Peyer's patch (tissue), 4 donors: ENCODE data around the gene SYK. TPM values are rescaled to one million over a fixed set of nuclear protein-coding genes. Genes with fewer than 3 reads are reported as not detected.
"Not testable (repeated sequence)": the region's sequence is repeated elsewhere in the genome, so short reads cannot be mapped to it uniquely, and the experiment has no call there.

Source experiments
- DNase-seq, 3 donors: peaks; one replicate each; pipeline ENCODE4 v3.0.0-alpha.2; 2017 to 2019
- H3K27ac ChIP-seq, 4 donors: fragments of 200-600 bp; sonication (generic); one replicate each; pipeline ENCODE4 v1.5.1; 2016 to 2019
- H3K27me3 ChIP-seq, 2 donors: fragments of 200-600 bp; sonication (generic); one replicate each; pipeline ENCODE4 v1.5.1; 2019
- H3K36me3 ChIP-seq, 3 donors: fragments of 200-600 bp; sonication (generic); one replicate each; pipeline ENCODE4 v1.5.1; 2016 to 2019
- H3K4me1 ChIP-seq, 4 donors: fragments of 200-600 bp; sonication (generic); one replicate each; pipeline ENCODE4 v1.5.1; 2016 to 2019
- H3K4me3 ChIP-seq, 4 donors: fragments of 200-600 bp; sonication (generic); 1 replicate in 3 of 4; 2 replicates in 1 of 4; pipeline ENCODE4 v1.5.1; 2016 to 2019; ENCODE audit warnings: mild to moderate bottlenecking in 1 of 4
- H3K9me3 ChIP-seq, 4 donors: fragments of 200-600 bp; sonication (generic); one replicate each; pipeline ENCODE4 v1.5.1; 2016 to 2019; ENCODE audit warnings: mild to moderate bottlenecking in 1 of 4
- CTCF ChIP-seq, 6 experiments: fragments of 450-650 bp in 4 of 6; fragments of 200-600 bp in 2 of 6; sonication (generic) in 1 of 6; IDR thresholded peaks; one replicate each; pipeline ENCODE4 v1.5.1; 2017 to 2019; ENCODE audit warnings: antibody characterized with exemption in 6 of 6, mild to moderate bottlenecking in 3 of 6, moderate library complexity in 1 of 6
- POLR2A ChIP-seq, 2 donors: fragments of 450-650 bp; IDR thresholded peaks; one replicate each; pipeline ENCODE4 v1.5.1; 2017; ENCODE audit warnings: antibody characterized with exemption in 2 of 2, mild to moderate bottlenecking in 2 of 2, moderate library complexity in 2 of 2
- total RNA-seq, 4 donors: library from RNA; depleted of rRNA; stranded (reverse); fragments of >200 nt; gene quantifications; one replicate each; pipeline ENCODE4 v1.1.0, GENCODE V29; 2016

SYK gene
- 10 to 100 TPM; 48.7 to 81.7 (median 60.0) TPM for total RNA-seq

GRCh38 chr9:90801241-90801972, at the start of gene SYK:
Gene SYK (plus strand): TSS chr9:90801819. CDS start chr9:90843899, 42,080 bp downstream.
- peak; percentile 73 to 82 for TF ChIP-seq POLR2A (IDR thresholded peaks at IDR 0.05)
- no peak for TF ChIP-seq CTCF (IDR thresholded peaks at IDR 0.05)
- Histone ChIP-seq H3K4me1 (peaks cover 0 to 5% (median 2%) of the 10 kb centered on the region in 4 donors), H3K36me3 (no peaks in the 10 kb centered on the region)

GRCh38 chr9:90755514-90756371, 45.9 kb upstream of the SYK start:
- not testable (repeated sequence) for H3K4me3 ChIP-seq, H3K36me3 ChIP-seq, H3K9me3 ChIP-seq, H3K27ac ChIP-seq, H3K27me3 ChIP-seq, H3K4me1 ChIP-seq
- peak in 2 of 3 donors; percentile 67 to 82 for DNase-seq
- TF ChIP-seq CTCF (IDR thresholded peaks at IDR 0.05) = peak; percentile 6 to 74 (median 51)

More at GRCh38 chr9:90801241-90801972, at the start of gene SYK:
- DNase-seq = peak; percentile 69 to 89 (median 88)
- Histone ChIP-seq H3K9me3 (no peaks in the 10 kb centered on the region), H3K27me3 (peaks cover 0 to 7% of the 10 kb centered on the region in 2 donors), H3K27ac (peak within 1 kb of the TSS; percentile 81 to 93 (median 90)), H3K4me3 (peak within 1 kb of the TSS; percentile 54 to 78 (median 65))

- not testable (repeated sequence) for H3K36me3 ChIP-seq, H3K4me1 ChIP-seq, H3K27ac ChIP-seq, H3K27me3 ChIP-seq, DNase-seq, H3K9me3 ChIP-seq, H3K4me3 ChIP-seq
Measured at GRCh38 chr9:90760577-90760976, 41.0 kb upstream of the SYK start.

GRCh38 chr9:90766731-90767130, 34.9 kb upstream of the SYK start:
- TF ChIP-seq CTCF (IDR thresholded peaks at IDR 0.05) (no peak), POLR2A (IDR thresholded peaks at IDR 0.05) (no peak)
- Histone ChIP-seq H3K4me1 (peaks cover 0 to 15% (median 5%) of the 10 kb centered on the region in 4 donors), H3K27ac (no peak overlapping the region), H3K9me3 (no peaks in the 10 kb centered on the region), H3K36me3 (no peaks in the 10 kb centered on the region), H3K4me3 (no peak overlapping the region), H3K27me3 (no peaks in the 10 kb centered on the region)
- no peak for DNase-seq

GRCh38 chr9:90767523-90768100, 34.0 kb upstream of the SYK start:
- no peaks in the 10 kb centered on the region for H3K36me3 ChIP-seq
- H3K4me1 ChIP-seq = peaks cover 0 to 15% (median 5%) of the 10 kb centered on the region in 4 donors
- no peak for TF ChIP-seq CTCF (IDR thresholded peaks at IDR 0.05)
- no peak for TF ChIP-seq POLR2A (IDR thresholded peaks at IDR 0.05)
- H3K4me3 ChIP-seq = no peak overlapping the region
- no peak for DNase-seq
- no peaks in the 10 kb centered on the region for H3K27me3 ChIP-seq
- H3K27ac ChIP-seq = no peak overlapping the region
- no peaks in the 10 kb centered on the region for H3K9me3 ChIP-seq
